ENCODE data around the gene TK1.
A peak's percentile ranks its signal among the peaks of the same experiment; 100 is the strongest.

TK1 gene

GRCh38 chr17:78133179-78133951 is 53.5 kb downstream of the TK1 start:
- no peak for DNase-seq (ENCODE audit: low read depth)

- no peak for DNase-seq (ENCODE audit: low read depth)
Observed at GRCh38 chr17:78132767-78133178, 54.1 kb downstream of the TK1 start.

- DNase-seq (ENCODE audit: low read depth), result peak; percentile 68
Observed at GRCh38 chr17:78132084-78132676, 54.7 kb downstream of the TK1 start.

- peak; percentile 52 for DNase-seq (ENCODE audit: low read depth)
Observed at GRCh38 chr17:78131172-78132083, 55.4 kb downstream of the TK1 start.

GRCh38 chr17:78130437-78131101 is 56.3 kb downstream of the TK1 start, which contains the start of gene TMC8:
Gene TMC8, plus strand, starts transcription at chr17:78130771. Its CDS starts 818 bp downstream, at chr17:78131589.
- peak; percentile 71 for DNase-seq (ENCODE audit: low read depth)

- DNase-seq (ENCODE audit: low read depth), result no peak
Observed at GRCh38 chr17:78130090-78130436, 56.8 kb downstream of the TK1 start.

GRCh38 chr17:78129351-78130089 is 57.3 kb downstream of the TK1 start:
- DNase-seq (ENCODE audit: low read depth), result no peak

GRCh38 chr17:78128551-78129350 is 58.1 kb downstream of the TK1 start, which contains the start of gene TMC6:
Gene TMC6, minus strand, starts transcription at chr17:78128755. Its CDS starts 1,923 bp downstream, at chr17:78126832.
- peak; percentile 54 for DNase-seq (ENCODE audit: low read depth)

GRCh38 chr17:78127888-78128550 is 58.8 kb downstream of the TK1 start:
- no peak for DNase-seq (ENCODE audit: low read depth)

- DNase-seq (ENCODE audit: low read depth), result no peak
Observed at GRCh38 chr17:78127239-78127887, 59.5 kb downstream of the TK1 start.

GRCh38 chr17:78126895-78127238 is 60.0 kb downstream of the TK1 start:
- no peak for DNase-seq (ENCODE audit: low read depth)

GRCh38 chr17:78125976-78126894 is 60.6 kb downstream of the TK1 start:
- DNase-seq (ENCODE audit: low read depth), result no peak

- no peak for DNase-seq (ENCODE audit: low read depth)
Observed at GRCh38 chr17:78125138-78125913, 61.5 kb downstream of the TK1 start.

- DNase-seq (ENCODE audit: low read depth), result no peak
Observed at GRCh38 chr17:78124836-78125137, 62.1 kb downstream of the TK1 start.
